ENCODE measurements around the gene THBS1. TPM values are rescaled to one million over a fixed set of nuclear protein-coding genes. Genes with fewer than 3 reads are reported as not detected.
A peak's percentile ranks its signal among the peaks of the same experiment; 100 is the strongest.

Gene THBS1
- total RNA-seq, 2 donors from 2014 or later = 162 to 390 TPM

- intact Hi-C loops (cut with DNase I) = no loop called here
- no peak for TF ChIP-seq CTCF (IDR thresholded peaks at IDR 0.05)
Measured at GRCh38 chr15:39628546-39629257, 47.8 kb downstream of the THBS1 start.

DNA sequence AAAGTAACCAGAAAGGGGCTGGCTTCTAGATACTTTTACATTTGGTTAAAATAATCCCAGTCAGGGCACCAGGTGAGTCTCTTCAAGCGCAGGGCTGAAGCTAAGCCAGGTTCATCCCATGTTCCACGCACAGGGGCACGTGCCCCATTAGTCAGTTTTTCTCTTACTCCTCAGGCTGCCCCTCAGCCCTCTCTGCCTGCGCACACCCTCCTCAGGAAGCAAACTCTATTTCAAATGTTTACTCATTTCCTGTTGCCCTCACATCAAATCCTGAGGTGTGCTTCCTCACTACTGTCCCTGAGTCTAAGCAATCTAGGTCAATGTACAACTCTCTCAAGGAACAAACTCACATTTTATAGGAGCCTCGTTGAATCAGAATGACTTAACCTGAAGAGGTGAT lies 48.5 kb downstream of the THBS1 start:
- no peak for TF ChIP-seq CTCF (IDR thresholded peaks at IDR 0.05)
- intact Hi-C loops (cut with DNase I) = no loop called here
- peak overlapping the region; percentile 73 for H3K27ac ChIP-seq
- no peaks in the 10 kb centered on the region for H3K27me3 ChIP-seq
- H3K9me3 ChIP-seq = no peaks in the 10 kb centered on the region
- peak overlapping the region in 1 of 2 donors; percentile 71 for H3K9ac ChIP-seq (ENCODE audit: low read depth in 2 of 2, low read length in 2 of 2)
- H3K36me3 ChIP-seq = no peaks in the 10 kb centered on the region
- peaks cover 31% of the 10 kb centered on the region for H3K4me1 ChIP-seq
- H3K4me3 ChIP-seq = no peak overlapping the region
- DNase-seq = peak; percentile 67

More at GRCh38 chr15:39628546-39629257, 47.8 kb downstream of the THBS1 start:
- H3K27me3 ChIP-seq = no peaks in the 10 kb centered on the region
- no peaks in the 10 kb centered on the region for H3K36me3 ChIP-seq
- H3K27ac ChIP-seq = peak overlapping the region; percentile 73
- peak overlapping the region in 1 of 2 donors; percentile 71 for H3K9ac ChIP-seq (ENCODE audit: low read depth in 2 of 2, low read length in 2 of 2)
- H3K4me1 ChIP-seq = peaks cover 36% of the 10 kb centered on the region
- no peak overlapping the region for H3K4me3 ChIP-seq
- DNase-seq = no peak
- no peaks in the 10 kb centered on the region for H3K9me3 ChIP-seq

DNA sequence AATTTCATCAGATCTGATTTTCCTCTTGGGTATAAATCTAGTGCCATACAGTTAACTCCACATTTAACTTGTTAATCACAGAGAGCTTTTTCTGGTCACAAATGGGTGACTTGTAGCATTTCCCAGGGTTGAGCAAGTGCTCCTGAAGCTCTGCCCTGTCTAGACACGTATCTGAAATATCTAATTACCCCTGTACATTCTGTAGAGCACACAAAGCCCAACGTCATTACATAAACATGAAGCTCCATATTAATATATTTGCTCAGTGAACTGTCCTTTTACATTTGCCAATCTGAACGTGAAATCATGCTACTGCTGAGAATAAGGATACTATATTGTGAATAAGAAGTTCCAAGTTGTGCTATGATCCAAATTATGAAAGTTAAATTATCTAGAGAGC lies 49.0 kb downstream of the THBS1 start:
- Histone ChIP-seq H3K4me3 (no peak overlapping the region), H3K9me3 (no peaks in the 10 kb centered on the region), H3K4me1 (peaks cover 25% of the 10 kb centered on the region), H3K27ac (peak overlapping the region; percentile 73), H3K9ac (ENCODE audit: low read depth in 2 of 2, low read length in 2 of 2) (peak overlapping the region; percentile 44 to 71), H3K27me3 (no peaks in the 10 kb centered on the region), H3K36me3 (no peaks in the 10 kb centered on the region)
- no peak for DNase-seq
- no peak for TF ChIP-seq CTCF (IDR thresholded peaks at IDR 0.05)
- intact Hi-C loops (cut with DNase I) = no loop called here

DNA sequence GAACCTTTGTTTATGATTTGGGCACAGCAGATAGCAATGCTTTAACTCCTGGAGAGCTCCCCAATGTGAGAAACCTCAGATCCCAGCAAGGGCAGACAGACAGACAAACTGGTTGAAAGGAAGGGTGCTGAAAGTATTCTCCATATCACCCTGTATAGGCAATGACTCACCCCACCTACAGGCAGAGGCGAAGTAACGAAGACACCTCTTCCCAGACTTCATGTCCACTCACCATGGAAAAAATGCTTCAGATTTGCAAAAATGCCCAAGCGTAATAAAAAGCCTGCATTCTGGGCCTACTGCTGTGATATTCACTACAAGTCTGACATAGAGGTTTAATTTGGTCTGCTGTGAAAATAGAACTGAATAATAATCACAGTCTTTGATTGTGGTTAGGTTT lies 50.5 kb downstream of the THBS1 start:
- H3K4me3 ChIP-seq = no peak overlapping the region
- no peaks in the 10 kb centered on the region for H3K9me3 ChIP-seq
- TF ChIP-seq CTCF (IDR thresholded peaks at IDR 0.05) = no peak
- H3K9ac ChIP-seq (ENCODE audit: low read depth in 2 of 2, low read length in 2 of 2) = no peak overlapping the region
- H3K27me3 ChIP-seq = no peaks in the 10 kb centered on the region
- intact Hi-C loops (cut with DNase I) = no loop called here
- H3K36me3 ChIP-seq = no peaks in the 10 kb centered on the region
- no peak for DNase-seq
- H3K27ac ChIP-seq = no peak overlapping the region
- peaks cover 19% of the 10 kb centered on the region for H3K4me1 ChIP-seq

DNA sequence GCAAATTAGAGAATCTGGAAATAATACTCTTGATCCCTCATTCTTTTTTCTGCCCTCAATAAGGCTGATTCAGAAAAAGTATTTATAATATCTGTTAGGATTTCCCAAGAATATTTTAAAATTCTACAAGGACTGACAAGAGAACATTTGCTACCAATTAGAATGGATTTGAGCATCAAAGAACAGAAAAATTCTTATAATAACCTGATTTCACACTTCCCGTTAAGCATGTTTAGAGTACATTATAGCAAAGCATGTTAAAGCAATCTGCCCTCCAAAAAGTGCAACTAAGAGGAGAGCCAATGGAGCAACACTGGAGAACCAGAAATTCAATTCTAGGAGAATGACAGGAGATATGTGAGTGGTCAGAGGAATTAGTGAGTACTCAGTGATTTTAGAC lies 57.2 kb downstream of the THBS1 start:
- Histone ChIP-seq H3K27me3 (no peaks in the 10 kb centered on the region), H3K9me3 (no peaks in the 10 kb centered on the region), H3K27ac (no peak overlapping the region), H3K36me3 (no peaks in the 10 kb centered on the region), H3K4me3 (no peak overlapping the region), H3K4me1 (no peaks in the 10 kb centered on the region), H3K9ac (ENCODE audit: low read depth in 2 of 2, low read length in 2 of 2) (no peak overlapping the region)
- TF ChIP-seq CTCF (IDR thresholded peaks at IDR 0.05) = no peak
- no peak for DNase-seq
- intact Hi-C loops (cut with DNase I) = no loop called here

Measured in colonic mucosa (tissue), 4 donors.